ENCODE results near the gene NR3C1.

The NR3C1 gene

GRCh38 chr5:143376911-143377813 is 26.3 kb downstream of the NR3C1 start:
- H3K4me3 ChIP-seq (ENCODE audit: low read depth, low read length) = no peak overlapping the region
- DNase-seq (ENCODE audit: low read depth) = no peak

GRCh38 chr5:143376195-143376779 is 27.2 kb downstream of the NR3C1 start:
- TF ChIP-seq CTCF (IDR thresholded peaks at IDR 0.05; ENCODE audit: insufficient read depth, low read depth, low read length, missing control alignments) = no peak
- no peak overlapping the region for H3K4me3 ChIP-seq (ENCODE audit: low read depth, low read length)
- no peak for DNase-seq (ENCODE audit: low read depth)

More at GRCh38 chr5:143376911-143377813, 26.3 kb downstream of the NR3C1 start:
- TF ChIP-seq CTCF (IDR thresholded peaks at IDR 0.05; ENCODE audit: insufficient read depth, low read depth, low read length, missing control alignments) = no peak

- DNase-seq (ENCODE audit: low read depth) = peak; percentile 20
- TF ChIP-seq CTCF (IDR thresholded peaks at IDR 0.05; ENCODE audit: insufficient read depth, low read depth, low read length, missing control alignments) = no peak
- no peak overlapping the region for H3K4me3 ChIP-seq (ENCODE audit: low read depth, low read length)
These were observed 28.8 kb downstream of the NR3C1 start for GRCh38 chr5:143374496-143375217.

GRCh38 chr5:143373076-143373475 is 30.4 kb downstream of the NR3C1 start:
- H3K4me3 ChIP-seq (ENCODE audit: low read depth, low read length) = no peak overlapping the region
- TF ChIP-seq CTCF (IDR thresholded peaks at IDR 0.05; ENCODE audit: insufficient read depth, low read depth, low read length, missing control alignments) = no peak
- DNase-seq (ENCODE audit: low read depth) = no peak

GRCh38 chr5:143372187-143372829 is 31.2 kb downstream of the NR3C1 start:
- H3K4me3 ChIP-seq (ENCODE audit: low read depth, low read length) = no peak overlapping the region
- TF ChIP-seq CTCF (IDR thresholded peaks at IDR 0.05; ENCODE audit: insufficient read depth, low read depth, low read length, missing control alignments) = no peak

GRCh38 chr5:143370440-143370839 is 33.0 kb downstream of the NR3C1 start:
- no peak overlapping the region for H3K4me3 ChIP-seq (ENCODE audit: low read depth, low read length)
- no peak for DNase-seq (ENCODE audit: low read depth)
- no peak for TF ChIP-seq CTCF (IDR thresholded peaks at IDR 0.05; ENCODE audit: insufficient read depth, low read depth, low read length, missing control alignments)

More at GRCh38 chr5:143372187-143372829, 31.2 kb downstream of the NR3C1 start:
- DNase-seq (ENCODE audit: low read depth) = no peak
